HEK293T (cell line): Measurements from ENCODE around the gene PSMC4.
"Not testable (repeated sequence)": the region's sequence is repeated elsewhere in the genome, so short reads cannot be mapped to it uniquely, and the experiment has no call there.

Experiments used
- CTCF ChIA-PET: fragments of 350-600 bp; formaldehyde crosslinking; extraction: SDS; loops from one replicate; lab custom pipeline; 2021; ENCODE audit warnings: antibody characterized with exemption, inconsistent platforms; lab: Yijun Ruan, JAX
- POLR2A ChIA-PET: fragments of 350-600 bp; formaldehyde crosslinking; extraction: SDS; loops from one replicate; lab custom pipeline; 2020; ENCODE audit warnings: antibody characterized with exemption, inconsistent platforms; lab: Yijun Ruan, JAX
- DNase-seq: peaks from one replicate; pipeline ENCODE4 v3.0.0; 2012; ENCODE audit warnings: mixed read lengths; ENCODE audit errors: extremely low spot score
- ARNT ChIP-seq: fragments of 450-650 bp; IDR thresholded peaks from 2 replicates; pipeline ENCODE4 v1.6.1; 2017; ENCODE audit warnings: mild to moderate bottlenecking
- BHLHE40 ChIP-seq: fragments of 450-650 bp; IDR thresholded peaks from 2 replicates; pipeline ENCODE4 v1.6.1; 2016; ENCODE audit warnings: mild to moderate bottlenecking, moderate library complexity, borderline replicate concordance
- CTBP1 ChIP-seq: fragments of 450-650 bp; IDR thresholded peaks from 2 replicates; pipeline ENCODE4 v1.6.1; 2016; ENCODE audit warnings: borderline replicate concordance
- ELF4 ChIP-seq: fragments of 450-650 bp; IDR thresholded peaks from 2 replicates; pipeline ENCODE4 v1.6.1; 2017; ENCODE audit warnings: antibody characterized with exemption
- FOXA1 ChIP-seq: fragments of 450-650 bp; IDR thresholded peaks from 2 replicates; pipeline ENCODE4 v1.6.1; 2016; ENCODE audit warnings: mild to moderate bottlenecking
- FOXK2 ChIP-seq: fragments of 450-650 bp; IDR thresholded peaks from 2 replicates; pipeline ENCODE4 v1.6.1; 2016; ENCODE audit warnings: mild to moderate bottlenecking
- FOXM1 ChIP-seq: fragments of 450-650 bp; IDR thresholded peaks from 2 replicates; pipeline ENCODE4 v1.6.1; 2017; ENCODE audit warnings: mild to moderate bottlenecking, borderline replicate concordance
- HDGF ChIP-seq: fragments of 450-650 bp; IDR thresholded peaks from 2 replicates; pipeline ENCODE4 v1.6.1; 2017; ENCODE audit warnings: antibody characterized with exemption, borderline replicate concordance
- L3MBTL2 ChIP-seq: fragments of 450-650 bp; conservative IDR thresholded peaks from 2 replicates; pipeline ENCODE4 v1.6.1; 2016; ENCODE audit warnings: mild to moderate bottlenecking
- LEF1 ChIP-seq: fragments of 450-650 bp; IDR thresholded peaks from 2 replicates; pipeline ENCODE4 v1.6.1; 2017; ENCODE audit warnings: mild to moderate bottlenecking, borderline replicate concordance
- SP1 ChIP-seq: fragments of 450-650 bp; IDR thresholded peaks from 2 replicates; pipeline ENCODE4 v1.6.1; 2017
- SUZ12 ChIP-seq: fragments of 450-650 bp; IDR thresholded peaks from 2 replicates; pipeline ENCODE4 v1.6.1; 2016; ENCODE audit warnings: mild to moderate bottlenecking
- TARDBP ChIP-seq: fragments of 450-650 bp; IDR thresholded peaks from 2 replicates; pipeline ENCODE4 v1.6.1; 2016
- ZNF384 ChIP-seq: fragments of 450-650 bp; IDR thresholded peaks from 2 replicates; pipeline ENCODE4 v1.6.1; 2016
- TF ChIP-seq, protein P1 (sequence below): fragments of 450-650 bp; IDR thresholded peaks from 2 replicates; pipeline ENCODE4 v1.6.1; 2016

PSMC4 gene

DNA sequence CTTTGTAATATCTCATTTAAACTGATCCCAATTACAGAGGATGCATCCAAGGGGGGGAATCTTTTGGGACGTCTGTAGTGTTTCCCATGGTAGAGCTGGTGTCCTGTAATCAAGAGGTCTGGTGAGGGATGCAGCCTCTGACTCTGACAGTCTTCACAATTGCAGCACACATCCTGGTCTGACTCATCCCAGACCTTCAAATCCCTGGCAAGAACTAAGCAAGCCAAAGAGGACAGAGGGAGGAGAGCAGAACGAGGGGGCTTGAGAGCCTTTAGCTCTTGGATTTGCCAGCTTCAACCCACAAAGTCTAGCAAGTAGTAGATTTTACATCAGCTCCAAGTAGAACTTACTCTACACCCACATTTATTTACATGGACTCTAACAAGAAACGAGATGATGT is 19.3 kb upstream of the PSMC4 start:
- ChIA-PET CTCF (no interaction called here), POLR2A (interaction anchor here (1.4 kb wide), 1 partner anchor 19 kb away, joined by 5 read pairs; no protein-coding TSS in a partner anchor)
- no peak for DNase-seq
- TF ChIP-seq L3MBTL2 (no peak), FOXA1 (no peak), TARDBP (no peak)

DNA sequence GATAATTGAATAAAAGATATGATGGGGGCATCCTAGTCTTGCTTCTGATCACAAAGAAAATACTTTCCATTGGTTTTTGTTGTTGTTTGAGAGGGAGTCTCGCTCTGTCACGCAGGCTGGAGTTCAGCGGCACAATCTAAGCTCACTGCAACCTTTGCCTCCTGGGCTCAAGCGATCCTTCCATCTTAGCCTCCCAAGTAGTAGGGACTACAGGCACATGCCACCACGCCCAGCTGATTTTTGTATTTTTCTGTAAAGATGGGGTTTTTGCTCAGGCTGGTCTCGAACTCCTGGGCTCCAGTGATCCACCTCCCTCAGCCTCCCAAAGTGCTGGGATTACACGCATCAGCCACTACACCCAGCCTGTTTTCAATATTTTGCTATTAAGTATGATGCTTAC is 17.1 kb upstream of the PSMC4 start:
- no peak for DNase-seq
- no peak for TF ChIP-seq SUZ12
- TF ChIP-seq HDGF = no peak
- TF ChIP-seq FOXK2 = no peak
- TF ChIP-seq CTBP1 = no peak
- TF ChIP-seq, protein P1, sequence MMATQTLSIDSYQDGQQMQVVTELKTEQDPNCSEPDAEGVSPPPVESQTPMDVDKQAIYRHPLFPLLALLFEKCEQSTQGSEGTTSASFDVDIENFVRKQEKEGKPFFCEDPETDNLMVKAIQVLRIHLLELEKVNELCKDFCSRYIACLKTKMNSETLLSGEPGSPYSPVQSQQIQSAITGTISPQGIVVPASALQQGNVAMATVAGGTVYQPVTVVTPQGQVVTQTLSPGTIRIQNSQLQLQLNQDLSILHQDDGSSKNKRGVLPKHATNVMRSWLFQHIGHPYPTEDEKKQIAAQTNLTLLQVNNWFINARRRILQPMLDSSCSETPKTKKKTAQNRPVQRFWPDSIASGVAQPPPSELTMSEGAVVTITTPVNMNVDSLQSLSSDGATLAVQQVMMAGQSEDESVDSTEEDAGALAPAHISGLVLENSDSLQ = no peak
- POLR2A ChIA-PET = interaction anchor here (1.7 kb wide), 1 partner anchor 17 kb away, joined by 8 read pairs; the partner anchor contains the start of gene PSMC4
- CTCF ChIA-PET = no interaction called here

DNA sequence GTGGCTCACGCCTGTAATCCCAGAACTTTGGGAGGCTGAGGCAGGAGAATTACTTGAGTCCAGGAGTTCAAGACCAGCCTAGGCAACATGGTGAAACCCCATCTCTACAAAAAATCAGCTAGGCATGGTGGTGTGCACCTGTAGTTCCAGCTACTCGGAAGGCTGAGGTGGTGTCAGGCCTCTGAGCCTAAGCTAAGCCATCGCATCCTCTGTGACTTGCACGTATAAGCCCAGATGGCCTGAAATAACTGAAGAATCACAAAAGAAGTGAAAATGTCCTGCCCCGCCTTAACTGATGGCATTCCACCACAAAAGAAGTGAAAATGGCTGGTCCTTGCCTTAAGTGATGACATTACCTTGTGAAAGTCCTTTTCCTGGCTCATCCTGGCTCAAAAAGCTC is 13.1 kb upstream of the PSMC4 start:
- DNase-seq, POLR2A ChIA-PET, CTCF ChIA-PET: not testable (repeated sequence)

DNA sequence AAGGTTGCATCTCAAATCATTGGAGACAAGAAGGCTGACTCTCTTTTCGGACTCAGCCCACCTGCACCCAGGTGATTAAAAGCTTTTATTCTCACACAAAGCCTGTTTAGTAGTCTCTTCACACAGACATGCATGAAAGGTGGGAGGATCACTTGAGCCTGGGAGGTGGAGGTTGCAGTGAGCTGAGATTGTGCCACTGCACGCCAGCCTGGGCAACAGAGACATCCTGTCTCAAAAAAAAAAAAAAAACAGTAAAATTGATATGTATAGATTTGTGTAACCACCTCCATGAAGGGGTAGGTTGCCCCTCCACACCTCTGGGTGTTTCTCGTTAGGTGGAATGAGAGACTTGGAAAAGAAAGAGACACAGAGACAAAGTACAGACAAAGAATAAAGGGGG is 12.0 kb upstream of the PSMC4 start:
- DNase-seq, CTCF ChIA-PET, POLR2A ChIA-PET: not testable (repeated sequence)

DNA sequence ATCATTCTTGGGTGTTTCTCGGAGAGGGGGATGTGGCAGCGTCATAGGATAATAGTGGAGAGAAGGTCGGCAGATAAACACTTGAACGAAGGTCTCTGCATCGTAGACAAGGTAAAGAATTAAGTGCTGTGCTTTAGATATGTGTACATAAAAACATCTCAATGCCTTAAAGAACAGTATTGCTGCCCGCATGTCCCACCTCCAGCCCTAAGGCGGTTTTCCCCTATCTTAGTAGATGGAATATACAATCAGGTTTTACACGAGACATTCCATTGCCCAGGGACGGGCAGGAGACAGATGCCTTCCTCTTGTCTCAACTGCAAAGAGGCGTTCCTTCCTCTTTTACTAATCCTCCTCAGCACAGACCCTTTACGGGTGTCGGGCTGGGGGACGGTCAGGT is 11.6 kb upstream of the PSMC4 start:
- POLR2A ChIA-PET, CTCF ChIA-PET, DNase-seq: not testable (repeated sequence)

DNA sequence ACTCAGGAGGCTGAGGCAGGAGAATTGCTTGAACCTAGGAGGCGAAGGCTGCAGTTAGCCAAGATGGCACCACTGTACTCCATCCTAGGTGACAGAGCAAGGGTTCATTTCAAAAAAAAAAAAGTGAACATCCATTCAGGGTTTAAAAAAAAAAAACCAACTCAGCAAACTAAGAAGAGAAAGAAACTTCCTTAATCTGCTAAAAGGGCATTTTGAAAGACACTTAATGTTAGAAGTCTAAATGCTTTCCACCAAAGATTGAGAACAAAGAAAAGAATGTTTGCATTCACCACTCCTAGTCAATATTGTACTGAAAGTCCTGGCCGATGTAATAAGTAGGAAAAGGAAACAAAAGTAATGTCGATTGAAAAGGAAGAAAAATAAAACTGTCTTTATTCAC is 7.1 kb upstream of the PSMC4 start:
- POLR2A ChIA-PET = no interaction called here
- TF ChIP-seq ARNT (no peak), SUZ12 (no peak), FOXA1 (no peak), BHLHE40 (no peak), FOXK2 (no peak), CTBP1 (no peak), ELF4 (no peak), SP1 (no peak), TARDBP (no peak), ZNF384 (no peak), FOXM1 (no peak), LEF1 (no peak)
- TF ChIP-seq, protein P1 = no peak
- CTCF ChIA-PET = no interaction called here

DNA sequence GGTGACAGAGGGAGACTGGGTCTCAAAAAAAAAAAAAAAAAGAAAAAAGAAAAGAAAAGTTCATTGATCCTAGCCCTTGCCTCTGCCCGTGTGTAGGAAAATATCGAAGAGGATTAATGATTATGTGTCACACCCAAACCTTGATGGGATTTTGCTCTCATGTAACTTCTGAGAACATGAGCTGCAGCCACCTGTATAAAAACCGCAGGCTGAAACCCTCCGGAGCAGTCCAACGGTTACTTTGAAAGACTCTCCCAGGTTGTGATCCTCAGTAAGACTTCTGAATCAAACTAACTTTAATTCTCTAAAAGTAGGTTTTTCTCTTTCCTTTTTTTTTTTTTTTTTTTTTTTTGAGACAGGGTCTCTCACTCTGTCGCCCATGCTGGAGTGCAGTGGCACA is 4.3 kb upstream of the PSMC4 start:
- ChIA-PET POLR2A (no interaction called here), CTCF (no interaction called here)
- TF ChIP-seq ARNT = no peak
- TF ChIP-seq FOXK2 = no peak
- TF ChIP-seq TARDBP = no peak
- TF ChIP-seq CTBP1 = no peak
- TF ChIP-seq SUZ12 = no peak
- no peak for TF ChIP-seq LEF1
- no peak for TF ChIP-seq HDGF
- TF ChIP-seq, protein P1 = no peak
- DNase-seq = no peak

More for the DNA sequence above, 7.1 kb upstream of the PSMC4 start:
- no peak for DNase-seq

DNA sequence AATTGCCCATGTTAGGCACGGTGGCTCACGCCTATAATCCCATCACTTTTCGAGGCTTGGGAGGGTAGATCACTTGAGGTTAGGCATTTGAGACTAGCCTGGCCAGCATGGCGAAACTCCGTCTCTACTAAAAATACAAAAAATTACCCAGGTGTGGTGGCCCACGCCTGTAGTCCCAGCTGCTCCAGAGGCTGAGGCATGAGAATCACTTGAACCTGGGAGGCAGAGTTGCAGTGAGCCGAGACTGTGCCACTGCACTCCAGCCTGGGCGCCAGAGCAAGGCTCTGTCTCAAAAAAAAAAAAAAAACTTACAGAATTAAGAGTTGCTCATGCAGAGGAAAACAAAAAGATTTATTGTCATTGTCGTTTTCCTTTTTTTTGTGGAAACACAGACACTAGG is 3.4 kb upstream of the PSMC4 start:
- CTCF ChIA-PET = no interaction called here
- POLR2A ChIA-PET = no interaction called here
- TF ChIP-seq, protein P1 = no peak
- DNase-seq = no peak
